ENCODE data around the gene GALK2. TPM values are rescaled to one million over a fixed set of nuclear protein-coding genes. Genes with fewer than 3 reads are reported as not detected.

The GALK2 gene
- total and polyA plus RNA-seq, 2 of the 4 experiments (the other 2 are of a cell fraction), result 27.0 to 63.6 TPM

- H2AFZ ChIP-seq (replicated peaks; ENCODE audit: low read length, poor library complexity), result no peak overlapping the region
- no peaks in the 10 kb centered on the region for H3K4me1 ChIP-seq (ENCODE audit: control insufficient read depth, insufficient read depth, low read length)
- H4K20me1 ChIP-seq (ENCODE audit: insufficient read depth, low read length), result no peaks in the 10 kb centered on the region
- H3K18ac ChIP-seq (ENCODE audit: low read depth, low read length), result peak overlapping the region; percentile 47; the same call in 1 of the 2 replicates
- no peak overlapping the region for H2BK5ac ChIP-seq (ENCODE audit: low read depth, low read length, poor library complexity, severe bottlenecking)
- in situ Hi-C loops (cut with MboI; ENCODE audit: low sequenced_read_pairs), result no loop called here
- intact Hi-C loops (cut with micrococcal nuclease), result no loop called here
- no peaks in the 10 kb centered on the region for H3K27me3 ChIP-seq (ENCODE audit: control insufficient read depth, insufficient read depth, low read length)
- no peak overlapping the region for H3K9ac ChIP-seq (ENCODE audit: low read depth, low read length)
- no peak for DNase-seq
- dilution Hi-C loops (cut with HindIII; ENCODE audit: low sequenced_read_pairs, unreplicated experiment), result no loop called here
- H4K91ac ChIP-seq (ENCODE audit: insufficient read depth, low read depth, low read length), result no peak overlapping the region
- H4K5ac ChIP-seq (ENCODE audit: low read depth, low read length), result peak overlapping the region; percentile 57; the same call in 1 of the 2 replicates
- ChIA-PET POLR2A (ENCODE audit: unreplicated experiment) (no interaction called here), CTCF (no interaction called here)
- no peak overlapping the region for H4K8ac ChIP-seq (ENCODE audit: low read depth in 2 of 2, low read length in 2 of 2)
- BruUV-seq (replicated peaks), result no TSS peak
- H2BK120ac ChIP-seq (ENCODE audit: low read depth, low read length), result no peak overlapping the region
- H3K4ac ChIP-seq (ENCODE audit: low read depth, low read length), result no peak overlapping the region
- peak overlapping the region; percentile 12; the same call in 1 of the 2 replicates for H2BK20ac ChIP-seq (ENCODE audit: low read depth, low read length)
- H2AK5ac ChIP-seq (ENCODE audit: low read depth, low read length), result no peak overlapping the region
- H3K4me2 ChIP-seq (ENCODE audit: low read depth, low read length), result no peak overlapping the region
- no peak overlapping the region for H3K27ac ChIP-seq (ENCODE audit: insufficient read depth, low read length)
- ATAC-seq (ENCODE audit: low read depth), result no peak
- peaks cover 4% of the 10 kb centered on the region for H3K36me3 ChIP-seq (ENCODE audit: control insufficient read depth, insufficient read depth, low read length)
- H2AK9ac ChIP-seq (replicated peaks; ENCODE audit: low read depth, low read length, poor library complexity), result no peak overlapping the region
- H3K79me1 ChIP-seq (ENCODE audit: low read depth in 1 of 2, low read length in 2 of 2), result peaks cover 0 to 7% of the 10 kb centered on the region in 2 experiments; a peak in 2 of 4 replicates
- WGBS, 2 experiments (ENCODE audit: extremely low coverage in 2 of 2, insufficient read length in 1 of 2), result no CpG with 5 or more reads among the region's 1 CpG
- no peak overlapping the region for H3K4me3 ChIP-seq (ENCODE audit: insufficient read depth, low read depth, low read length)
- H3K56ac ChIP-seq (ENCODE audit: extremely low read depth, insufficient read depth, low read length), result no peak overlapping the region
- no peak overlapping the region for H3K23ac ChIP-seq (ENCODE audit: low read depth, low read length)
- no peaks in the 10 kb centered on the region for H3K9me3 ChIP-seq (ENCODE audit: control insufficient read depth, insufficient read depth, low read length)
- H3K14ac ChIP-seq (replicated peaks; ENCODE audit: low read depth, low read length), result no peak overlapping the region; the same call in 1 of the 2 replicates
- peaks cover 2% of the 10 kb centered on the region; the same call in 1 of the 2 replicates for H3K9me1 ChIP-seq (ENCODE audit: insufficient read depth, low read length)
- no peak overlapping the region; the same call in 2 of the 3 replicates for H2BK15ac ChIP-seq (ENCODE audit: low read depth, low read length)
- no peak for TF ChIP-seq NFE2L2 (IDR thresholded peaks at IDR 0.05; ENCODE audit: low read depth, low read length)
- TF ChIP-seq FOS (IDR thresholded peaks at IDR 0.05; ENCODE audit: low read depth, low read length), result no peak
- TF ChIP-seq BHLHE40 (IDR thresholded peaks at IDR 0.05; ENCODE audit: low read depth, low read length), result no peak
- TF ChIP-seq, protein P1, sequence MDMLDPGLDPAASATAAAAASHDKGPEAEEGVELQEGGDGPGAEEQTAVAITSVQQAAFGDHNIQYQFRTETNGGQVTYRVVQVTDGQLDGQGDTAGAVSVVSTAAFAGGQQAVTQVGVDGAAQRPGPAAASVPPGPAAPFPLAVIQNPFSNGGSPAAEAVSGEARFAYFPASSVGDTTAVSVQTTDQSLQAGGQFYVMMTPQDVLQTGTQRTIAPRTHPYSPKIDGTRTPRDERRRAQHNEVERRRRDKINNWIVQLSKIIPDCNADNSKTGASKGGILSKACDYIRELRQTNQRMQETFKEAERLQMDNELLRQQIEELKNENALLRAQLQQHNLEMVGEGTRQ (IDR thresholded peaks at IDR 0.05; ENCODE audit: low read depth, low read length), result no peak
- TF ChIP-seq MXI1 (IDR thresholded peaks at IDR 0.05; ENCODE audit: borderline replicate concordance, low read depth, low read length), result no peak
- TF ChIP-seq MAFK (IDR thresholded peaks at IDR 0.05; ENCODE audit: low read depth, low read length), result no peak
- no peak for TF ChIP-seq MAZ (IDR thresholded peaks at IDR 0.05; ENCODE audit: borderline replicate concordance, low read depth, low read length)
- TF ChIP-seq CHD1 (IDR thresholded peaks at IDR 0.05; ENCODE audit: low read depth, low read length), result no peak
- TF ChIP-seq POLR2A (IDR thresholded peaks at IDR 0.05; ENCODE audit: low read depth, low read length), result no peak
- TF ChIP-seq CEBPB (IDR thresholded peaks at IDR 0.05; ENCODE audit: low read depth, low read length), result no peak
- TF ChIP-seq SMC3 (IDR thresholded peaks at IDR 0.05; ENCODE audit: low read depth, low read length), result no peak
- TF ChIP-seq, protein P2, sequence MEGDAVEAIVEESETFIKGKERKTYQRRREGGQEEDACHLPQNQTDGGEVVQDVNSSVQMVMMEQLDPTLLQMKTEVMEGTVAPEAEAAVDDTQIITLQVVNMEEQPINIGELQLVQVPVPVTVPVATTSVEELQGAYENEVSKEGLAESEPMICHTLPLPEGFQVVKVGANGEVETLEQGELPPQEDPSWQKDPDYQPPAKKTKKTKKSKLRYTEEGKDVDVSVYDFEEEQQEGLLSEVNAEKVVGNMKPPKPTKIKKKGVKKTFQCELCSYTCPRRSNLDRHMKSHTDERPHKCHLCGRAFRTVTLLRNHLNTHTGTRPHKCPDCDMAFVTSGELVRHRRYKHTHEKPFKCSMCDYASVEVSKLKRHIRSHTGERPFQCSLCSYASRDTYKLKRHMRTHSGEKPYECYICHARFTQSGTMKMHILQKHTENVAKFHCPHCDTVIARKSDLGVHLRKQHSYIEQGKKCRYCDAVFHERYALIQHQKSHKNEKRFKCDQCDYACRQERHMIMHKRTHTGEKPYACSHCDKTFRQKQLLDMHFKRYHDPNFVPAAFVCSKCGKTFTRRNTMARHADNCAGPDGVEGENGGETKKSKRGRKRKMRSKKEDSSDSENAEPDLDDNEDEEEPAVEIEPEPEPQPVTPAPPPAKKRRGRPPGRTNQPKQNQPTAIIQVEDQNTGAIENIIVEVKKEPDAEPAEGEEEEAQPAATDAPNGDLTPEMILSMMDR (conservative IDR thresholded peaks at IDR 0.05; ENCODE audit: low read depth, low read length), result no peak
- TF ChIP-seq ELK1 (IDR thresholded peaks at IDR 0.05; ENCODE audit: borderline replicate concordance, low read depth, low read length), result no peak
- no peak for TF ChIP-seq RFX5 (IDR thresholded peaks at IDR 0.05; ENCODE audit: low read depth, low read length)
- no peak for TF ChIP-seq RAD21 (IDR thresholded peaks at IDR 0.05; ENCODE audit: low read length)
- TF ChIP-seq RCOR1 (IDR thresholded peaks at IDR 0.05; ENCODE audit: insufficient replicate concordance, low read length), result no peak
Observed at GRCh38 chr15:49290191-49290590, 120.1 kb downstream of the GALK2 start.
